Pericardium fibroblast (primary cell): ENCODE results near the gene PDHB. TPM values are rescaled to one million over a fixed set of nuclear protein-coding genes. Genes with fewer than 3 reads are reported as not detected.

Source experiments
- total RNA-seq: library from RNA; depleted of rRNA; stranded (reverse); fragments of >200 nt; gene quantifications from 2 replicates; pipeline ENCODE4 v1.2.3, GENCODE V29; 2015

The PDHB gene
- total RNA-seq: 68.1 and 116 TPM in 2 replicates

DNA sequence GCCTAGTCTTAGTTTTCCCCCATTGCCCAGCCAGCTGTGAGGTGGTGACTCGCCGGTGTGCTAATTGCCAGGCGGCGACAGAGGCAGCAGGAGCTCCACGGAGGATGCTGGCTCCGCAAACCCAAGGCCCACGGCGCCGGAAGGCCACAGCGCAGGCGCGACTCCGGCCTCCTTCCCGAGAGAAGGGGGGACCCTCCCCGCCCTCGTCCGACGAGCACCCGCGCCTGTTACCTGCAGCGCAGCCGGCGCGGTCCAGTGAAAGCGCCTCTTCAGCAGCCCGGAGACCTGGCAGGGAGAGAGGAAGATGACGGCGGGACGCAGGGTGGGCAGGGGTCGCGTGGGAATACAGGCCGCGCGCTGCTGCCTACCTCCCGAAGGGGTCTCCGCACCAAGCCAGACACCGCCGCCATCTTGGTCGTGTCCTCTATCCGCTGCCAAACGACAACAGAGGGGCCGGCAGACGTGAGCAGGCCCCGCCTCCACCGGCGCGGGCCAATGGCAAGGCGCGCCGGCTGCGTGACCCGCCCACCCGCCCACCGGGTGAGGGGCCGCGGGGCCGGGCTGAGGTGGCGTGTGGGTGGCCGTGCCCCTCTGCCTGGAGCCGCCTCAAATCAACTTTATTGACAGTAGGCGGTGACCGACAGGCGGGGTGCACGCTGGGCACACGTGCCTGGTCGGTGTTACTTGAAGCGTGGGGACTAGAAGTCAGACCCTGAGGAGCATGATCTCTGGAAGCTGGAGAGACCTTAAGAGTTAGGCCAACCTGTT, at the start of gene PDHB:
Gene PDHB, minus strand, starts transcription at position 433 of the 768 bp plus-strand sequence. Its CDS starts 23 bp downstream, at position 410.

Other genes starting within 250 kb of the PDHB start
- gene DNASE1L3, start 222.9 kb downstream of the PDHB start, total RNA-seq: 0.35 TPM in 1 of 2 replicates, not detected in the other
- gene ABHD6, start 196.0 kb downstream of the PDHB start, total RNA-seq: 3.2 and 6.2 TPM in 2 replicates
- 6.1 and 6.5 TPM in 2 replicates for gene RPP14, start 127.6 kb downstream of the PDHB start, total RNA-seq
- gene HTD2, start 127.3 kb downstream of the PDHB start, total RNA-seq: 10.3 and 13.3 TPM in 2 replicates
- 39.7 and 56.2 TPM in 2 replicates for gene PXK, start 100.9 kb downstream of the PDHB start, total RNA-seq
- gene KCTD6, start 58.3 kb upstream of the PDHB start, total RNA-seq: 8.9 and 13.6 TPM in 2 replicates
- 8.2 and 30.9 TPM in 2 replicates for gene ACOX2, start 103.4 kb upstream of the PDHB start, total RNA-seq
- gene FAM107A, start 143.6 kb upstream of the PDHB start, total RNA-seq: 2.6 and 7.7 TPM in 2 replicates
- not detected in 2 replicates for gene FAM3D, start 232.9 kb upstream of the PDHB start, total RNA-seq